Endothelial cell of coronary artery (primary cell): ENCODE data around the gene OBSL1. TPM values are rescaled to one million over a fixed set of nuclear protein-coding genes. Genes with fewer than 3 reads are reported as not detected.

Experiments used
- total RNA-seq: library from RNA; depleted of rRNA; stranded (reverse); fragments of >200 nt; gene quantifications from 2 replicates; pipeline ENCODE4 v1.2.3, GENCODE V29; 2014

Gene OBSL1
- total RNA-seq: 16.5 and 22.0 TPM in 2 replicates

DNA sequence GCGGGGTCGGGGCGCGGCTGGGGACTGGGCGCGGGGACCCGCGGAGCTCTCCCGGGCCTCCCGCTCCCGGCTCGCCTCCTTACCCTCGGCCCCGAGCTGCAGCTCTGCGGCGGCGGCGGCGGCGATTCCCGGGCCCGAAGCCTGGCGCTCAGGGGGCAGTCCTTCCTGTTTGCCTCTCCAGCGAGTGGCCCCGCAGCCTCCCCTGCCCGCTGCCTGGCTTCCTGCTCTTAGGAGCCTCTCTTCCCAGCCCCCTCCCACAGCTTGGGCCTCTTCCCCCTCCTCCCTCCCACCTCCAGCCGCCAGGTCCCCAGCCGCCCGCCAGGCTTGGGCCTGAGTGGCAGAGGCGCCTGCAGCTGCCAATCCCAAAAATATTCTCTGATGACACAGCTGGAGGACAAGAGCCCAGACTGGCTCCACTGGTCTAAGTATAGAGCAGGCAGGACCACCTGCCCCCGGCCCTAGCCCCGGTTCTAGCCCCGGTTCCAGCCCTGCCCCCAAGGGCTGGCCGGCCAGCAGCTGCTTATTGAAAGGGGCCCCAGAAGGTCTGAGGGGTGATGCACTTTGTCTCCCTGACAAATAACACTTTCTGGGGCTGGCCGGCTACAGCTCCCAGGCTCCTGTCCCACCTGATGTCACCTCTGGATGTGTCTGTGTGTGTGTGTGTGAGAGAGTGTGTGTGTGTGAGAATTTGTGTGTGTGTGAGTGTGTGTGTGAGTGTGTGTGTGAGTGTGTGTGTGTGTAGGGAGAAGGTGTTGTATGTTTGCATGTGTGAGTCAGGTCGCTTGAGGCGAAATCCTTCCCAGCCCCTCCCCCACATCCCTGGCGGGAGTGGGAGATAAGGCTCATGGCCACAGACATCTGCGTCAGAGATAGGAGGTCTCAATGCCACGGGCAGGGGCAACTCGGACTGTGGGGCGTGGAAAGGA, at the start of gene OBSL1:
Gene OBSL1, minus strand, starts transcription at position 229 of the 926 bp plus-strand sequence. CDS start 307 bp downstream, outside the sequence.

DNA sequence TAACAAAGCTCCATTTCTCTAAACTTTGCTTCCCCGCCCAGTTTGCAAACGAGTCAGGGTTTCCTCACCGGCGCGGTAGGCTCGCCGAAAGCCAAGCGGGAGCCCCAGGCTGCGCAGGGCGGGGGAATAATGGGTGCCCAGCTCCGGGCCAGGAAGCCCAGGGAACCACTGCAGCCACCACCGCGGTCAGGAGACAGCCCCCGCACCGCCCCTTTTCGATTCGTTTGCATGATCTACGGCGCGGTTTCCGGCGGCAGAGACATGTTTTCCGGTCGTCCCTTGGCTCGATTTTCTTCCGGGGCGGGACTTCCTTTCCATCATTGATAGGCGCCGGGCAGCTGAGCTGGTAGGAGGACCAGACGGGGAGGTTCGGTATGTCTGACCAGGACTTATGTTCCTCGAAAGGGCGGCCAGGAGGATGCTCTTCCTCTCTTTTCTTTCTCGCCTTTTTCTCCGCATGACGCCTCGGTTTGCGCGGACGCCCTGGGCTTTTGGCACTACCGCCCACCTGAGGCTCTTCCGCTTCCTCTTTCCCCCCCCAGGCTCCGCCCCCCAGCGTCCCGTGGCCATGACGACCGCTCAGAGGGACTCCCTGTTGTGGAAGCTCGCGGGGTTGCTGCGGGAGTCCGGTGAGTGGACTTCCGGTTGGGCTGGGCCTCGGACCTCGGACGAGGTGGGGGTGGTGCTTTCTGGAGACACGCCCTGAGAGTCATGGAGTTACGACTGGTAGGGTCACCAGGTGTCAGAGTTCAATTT, 26.4 kb upstream of the OBSL1 start, which contains the start of gene STK11IP:
Gene STK11IP, plus strand, starts transcription at position 306 of the 756 bp plus-strand sequence. Its CDS starts 263 bp downstream, at position 569.

DNA sequence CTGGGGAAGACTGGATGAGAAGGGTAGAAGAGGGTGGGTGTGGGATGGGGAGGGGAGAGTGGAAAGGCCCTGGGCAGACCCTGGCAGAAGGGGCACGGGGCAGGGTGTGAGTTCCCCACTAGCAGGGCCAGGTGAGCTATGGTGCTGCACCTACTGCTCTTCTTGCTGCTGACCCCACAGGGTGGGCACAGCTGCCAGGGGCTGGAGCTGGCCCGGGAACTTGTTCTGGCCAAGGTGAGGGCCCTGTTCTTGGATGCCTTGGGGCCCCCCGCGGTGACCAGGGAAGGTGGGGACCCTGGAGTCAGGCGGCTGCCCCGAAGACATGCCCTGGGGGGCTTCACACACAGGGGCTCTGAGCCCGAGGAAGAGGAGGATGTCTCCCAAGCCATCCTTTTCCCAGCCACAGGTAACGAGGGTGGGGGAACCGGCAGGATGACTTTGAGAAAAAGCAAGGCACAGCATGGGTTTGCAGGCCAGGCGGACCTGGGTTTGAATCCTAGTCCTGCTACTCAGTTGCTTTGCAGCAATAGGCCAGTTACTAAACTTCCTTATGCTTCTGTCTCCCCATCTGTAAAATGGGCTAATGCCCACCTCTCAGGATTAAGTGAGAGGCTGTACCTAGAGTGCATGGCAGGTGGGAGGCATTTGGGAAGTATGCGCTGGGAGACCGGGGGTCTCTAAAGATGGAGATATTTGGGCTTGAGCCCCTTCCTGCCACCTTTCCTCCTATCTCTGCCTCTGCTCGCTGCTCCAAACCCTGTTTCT, 1.1 kb upstream of the OBSL1 start, which contains the start of gene INHA:
Gene INHA, plus strand, starts transcription at position 74 of the 765 bp plus-strand sequence. Its CDS starts 65 bp downstream, at position 139.

DNA sequence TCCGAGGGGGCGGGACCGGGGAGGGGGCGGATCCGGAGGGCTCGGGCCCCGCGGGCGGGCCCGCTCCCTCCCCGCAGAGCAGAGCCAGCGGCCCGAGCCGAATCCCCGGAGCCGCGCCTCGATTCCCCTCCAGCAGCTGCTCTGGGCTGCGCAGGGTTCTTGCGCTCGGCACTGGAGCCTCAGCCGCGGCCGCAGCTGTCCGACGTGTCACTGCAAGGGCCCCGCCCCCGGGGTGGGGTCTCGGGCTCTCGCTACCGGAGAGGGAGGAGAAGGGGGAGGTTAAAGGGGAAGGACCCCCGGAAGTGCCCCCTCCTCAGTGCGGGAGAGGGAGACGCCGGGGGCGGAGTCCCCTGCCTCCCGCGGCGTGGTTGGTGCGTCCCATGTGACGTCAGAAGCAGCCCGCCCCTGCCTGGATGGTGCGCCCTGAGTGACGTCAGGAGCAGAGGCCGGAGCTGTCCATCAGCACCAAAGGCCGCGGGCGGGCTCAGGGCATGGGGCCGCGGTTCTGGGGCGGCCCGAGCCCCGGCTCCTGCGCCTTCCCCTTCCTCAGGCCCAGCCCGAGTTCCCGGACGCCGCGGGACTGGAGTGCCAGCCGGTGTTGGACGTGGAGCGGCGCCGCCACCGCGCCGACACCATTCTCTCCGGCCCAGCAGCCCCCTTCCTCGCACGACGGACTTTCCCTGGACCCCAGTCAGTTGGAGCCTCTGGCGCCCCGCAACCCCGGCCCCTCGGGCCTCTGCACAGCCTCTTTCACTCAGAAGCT, 27.6 kb downstream of the OBSL1 start, which contains the start of the genes CHPF and TMEM198:
Gene CHPF, minus strand, starts transcription at position 214 of the 763 bp plus-strand sequence. CDS start 271 bp downstream, outside the sequence.
Gene TMEM198, plus strand, starts transcription at position 433 of the 763 bp plus-strand sequence. CDS start 700 bp downstream, outside the sequence.

DNA sequence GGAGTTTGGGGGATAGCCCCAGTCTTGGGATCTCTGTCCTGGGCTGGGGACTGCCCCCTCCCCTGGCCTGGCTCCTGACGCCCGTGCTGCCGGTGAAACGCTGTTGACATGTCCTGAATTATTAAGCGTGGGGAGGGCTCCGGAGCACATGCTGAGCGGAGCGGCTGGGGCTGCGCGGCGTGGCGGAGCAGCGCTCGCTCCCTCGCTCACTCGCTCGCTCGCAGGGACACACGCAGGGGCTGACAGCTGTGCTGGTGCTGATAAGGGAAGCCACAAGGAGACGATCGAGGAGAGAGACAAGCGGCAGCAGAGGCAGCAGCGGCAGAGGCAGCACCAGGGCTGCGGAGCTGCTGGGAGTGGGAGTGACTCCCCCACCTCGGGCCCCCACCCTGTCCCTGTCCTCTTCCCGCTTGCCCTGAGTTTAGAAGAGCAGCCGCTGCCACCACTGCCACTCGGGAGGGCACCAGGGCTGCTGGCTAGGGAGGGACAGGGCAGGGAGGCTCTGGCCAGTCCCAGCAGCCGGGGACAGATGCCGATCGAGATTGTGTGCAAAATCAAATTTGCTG, 57.1 kb downstream of the OBSL1 start, which contains the start of gene ASIC4:
Gene ASIC4, plus strand, starts transcription at position 287 of the 566 bp plus-strand sequence. Its CDS starts 243 bp downstream, at position 530.

Other genes starting within 250 kb of the OBSL1 start
- gene RESP18, start 238.8 kb downstream of the OBSL1 start, total RNA-seq: not detected in 2 replicates
- gene DNPEP, start 183.6 kb downstream of the OBSL1 start, total RNA-seq: 42.4 and 44.0 TPM in 2 replicates
- gene DES, start 153.2 kb downstream of the OBSL1 start, total RNA-seq: not detected in 2 replicates
- gene SPEG, start 136.7 kb downstream of the OBSL1 start, total RNA-seq: 0.63 and 4.2 TPM in 2 replicates
- gene GMPPA, start 72.6 kb downstream of the OBSL1 start, total RNA-seq: 38.0 and 45.6 TPM in 2 replicates
- gene ASIC4, start 57.1 kb downstream of the OBSL1 start, total RNA-seq: not detected in 2 replicates
- gene CHPF, start 27.7 kb downstream of the OBSL1 start, total RNA-seq: 0.72 and 29.2 TPM in 2 replicates
- gene TMEM198, start 27.5 kb downstream of the OBSL1 start, total RNA-seq: 0.09 TPM in 1 of 2 replicates, not detected in the other
- gene INHA, start 771 bp upstream of the OBSL1 start, total RNA-seq: 0.09 and 0.19 TPM in 2 replicates
- gene STK11IP, start 26.3 kb upstream of the OBSL1 start, total RNA-seq: 9.7 and 11.2 TPM in 2 replicates
- gene SLC4A3, start 56.1 kb upstream of the OBSL1 start, total RNA-seq: 0.27 and 0.38 TPM in 2 replicates